H9 (cell line): ENCODE data around the gene SPEG. TPM values are rescaled to one million over a fixed set of nuclear protein-coding genes. Genes with fewer than 3 reads are reported as not detected.

Source experiments
- DNase-seq: peaks from one replicate; pipeline ENCODE4 v3.0.0-alpha.2; 2017
- H2AFZ ChIP-seq: one replicate; pipeline ENCODE4 v1.6.1; 2013; ENCODE audit warnings: mild to moderate bottlenecking, low read length, control low read depth, moderate library complexity
- H2AK5ac ChIP-seq: 2 replicates; pipeline ENCODE4 v1.6.1; 2013; ENCODE audit warnings: low read length, control low read depth, mixed read lengths; ENCODE audit not compliant: insufficient read length
- H2BK120ac ChIP-seq: one replicate; pipeline ENCODE4 v1.6.1; 2013; ENCODE audit warnings: low read depth, mild to moderate bottlenecking, low read length, control low read depth, inconsistent platforms; ENCODE audit not compliant: poor library complexity, severe bottlenecking
- H2BK12ac ChIP-seq: 2 replicates; pipeline ENCODE4 v1.6.1; 2013; ENCODE audit warnings: low read length, control low read depth, mixed read lengths, low read depth; ENCODE audit not compliant: insufficient read length
- H2BK15ac ChIP-seq: 2 replicates; pipeline ENCODE4 v1.6.1; 2013; ENCODE audit warnings: low read depth, low read length, control low read depth
- H2BK20ac ChIP-seq: one replicate; pipeline ENCODE4 v1.6.1; 2013; ENCODE audit warnings: low read depth, mild to moderate bottlenecking, low read length, control low read depth, inconsistent platforms; ENCODE audit not compliant: poor library complexity, severe bottlenecking
- H2BK5ac ChIP-seq: 2 replicates; pipeline ENCODE4 v1.6.1; 2013; ENCODE audit warnings: low read length, control low read depth, mixed read lengths; ENCODE audit not compliant: insufficient read length
- H3K14ac ChIP-seq: 2 replicates; pipeline ENCODE4 v1.6.1; 2013; ENCODE audit warnings: low read length, control low read depth; ENCODE audit not compliant: insufficient read depth
- H3K18ac ChIP-seq: 2 replicates; pipeline ENCODE4 v1.6.1; 2013; ENCODE audit warnings: low read depth, mild to moderate bottlenecking, mixed read lengths, low read length, control low read depth; ENCODE audit not compliant: insufficient read length
- H3K23ac ChIP-seq: 2 replicates; pipeline ENCODE4 v1.6.1; 2013; ENCODE audit warnings: low read length, control low read depth, mixed read lengths, low read depth; ENCODE audit not compliant: insufficient read length
- H3K23me2 ChIP-seq: 2 replicates; pipeline ENCODE4 v1.6.1; 2013; ENCODE audit warnings: low read depth, mild to moderate bottlenecking, mixed read lengths, low read length, control low read depth; ENCODE audit not compliant: insufficient read length, poor library complexity, severe bottlenecking
- H3K27ac ChIP-seq: 2 replicates; pipeline ENCODE4 v1.5.1; 2013; ENCODE audit warnings: low read length, control low read depth, mixed read lengths, low read depth; ENCODE audit not compliant: insufficient read length
- H3K27me3 ChIP-seq: 2 replicates; pipeline ENCODE4 v1.6.1; 2013; ENCODE audit warnings: low read length, control low read depth, inconsistent platforms; ENCODE audit not compliant: insufficient read depth
- H3K4ac ChIP-seq: 2 replicates; pipeline ENCODE4 v1.6.1; 2013; ENCODE audit warnings: low read depth, mild to moderate bottlenecking, control low read depth, inconsistent platforms, low read length, moderate library complexity
- H3K4me1 ChIP-seq: 2 replicates; pipeline ENCODE4 v1.6.1; 2013; ENCODE audit warnings: low read length, control low read depth, inconsistent platforms; ENCODE audit not compliant: insufficient read depth
- H3K4me2 ChIP-seq: 2 replicates; pipeline ENCODE4 v1.6.1; 2013; ENCODE audit warnings: low read length, control low read depth, mixed read lengths; ENCODE audit not compliant: insufficient read length, insufficient read depth
- H3K56ac ChIP-seq: 2 replicates; pipeline ENCODE4 v1.6.1; 2013; ENCODE audit warnings: low read depth, mild to moderate bottlenecking, mixed read lengths, low read length, control low read depth; ENCODE audit not compliant: insufficient read length
- H3K79me1 ChIP-seq: 2 replicates; pipeline ENCODE4 v1.6.1; 2013; ENCODE audit warnings: low read depth, mild to moderate bottlenecking, moderate library complexity, low read length, control low read depth, inconsistent platforms; ENCODE audit not compliant: insufficient read depth, poor library complexity, severe bottlenecking
- H3K79me2 ChIP-seq: 2 replicates; pipeline ENCODE4 v1.6.1; 2013; ENCODE audit warnings: low read length, control low read depth, inconsistent platforms; ENCODE audit not compliant: insufficient read depth
- H3K9ac ChIP-seq: 2 replicates; pipeline ENCODE4 v1.6.1; 2013; ENCODE audit warnings: low read length, control low read depth, mixed read lengths; ENCODE audit not compliant: insufficient read length; ENCODE audit errors: extremely low read depth
- H3K9me3 ChIP-seq: one replicate; pipeline ENCODE4 v1.6.1; 2013; ENCODE audit warnings: low read depth, low read length, inconsistent platforms; ENCODE audit not compliant: control insufficient read depth
- H3T11ph ChIP-seq: one replicate; pipeline ENCODE4 v1.6.1; 2013; ENCODE audit warnings: mild to moderate bottlenecking, low read length, control low read depth, inconsistent platforms
- H4K20me1 ChIP-seq: one replicate; pipeline ENCODE4 v1.6.1; 2013; ENCODE audit not compliant: control insufficient read depth, insufficient read length, insufficient read depth
- H4K5ac ChIP-seq: 2 replicates; pipeline ENCODE4 v1.6.1; 2013; ENCODE audit warnings: low read depth, mild to moderate bottlenecking, mixed read lengths, low read length, control low read depth; ENCODE audit not compliant: insufficient read length
- H4K8ac ChIP-seq: replicated peaks from 2 replicates; pipeline ENCODE4 v1.6.1; 2013; ENCODE audit warnings: low read length, control low read depth, mixed read lengths, low read depth; ENCODE audit not compliant: insufficient read length
- H4K91ac ChIP-seq: 2 replicates; pipeline ENCODE4 v1.6.1; 2013; ENCODE audit warnings: low read depth, mild to moderate bottlenecking, moderate library complexity, mixed read lengths, low read length, control low read depth; ENCODE audit not compliant: insufficient read length
- H3K27ac Mint-ChIP-seq, 3 experiments: 2 replicates in 2 of 3; 3 replicates in 1 of 3; pipeline ENCODE4 v1.8.0; 2020 to 2021; ENCODE audit warnings: mixed read lengths in 3 of 3, mild to moderate bottlenecking in 1 of 3, moderate library complexity in 1 of 3
- H3K27me3 Mint-ChIP-seq: 2 replicates; pipeline ENCODE4 v1.8.0; 2021; ENCODE audit warnings: low read depth, mild to moderate bottlenecking, moderate library complexity, mixed read lengths
- H3K36me3 Mint-ChIP-seq, 3 experiments: 2 replicates in 2 of 3; 3 replicates in 1 of 3; pipeline ENCODE4 v1.8.0; 2020 to 2021; ENCODE audit warnings: low read depth in 3 of 3, mixed read lengths in 3 of 3; ENCODE audit not compliant: insufficient read depth in 1 of 3
- H3K4me1 Mint-ChIP-seq, 2 experiments: 2 replicates each; pipeline ENCODE4 v1.8.0; 2020; ENCODE audit warnings: mixed read lengths in 2 of 2
- H3K4me3 Mint-ChIP-seq, 2 experiments: 2 replicates in 1 of 2; 3 replicates in 1 of 2; pipeline ENCODE4 v1.8.0; 2020 to 2021; ENCODE audit warnings: mild to moderate bottlenecking in 2 of 2, mixed read lengths in 2 of 2, moderate library complexity in 1 of 2
- H3K9me3 Mint-ChIP-seq, 2 experiments: 2 replicates in 1 of 2; 3 replicates in 1 of 2; pipeline ENCODE4 v1.8.0; 2020; ENCODE audit warnings: mild to moderate bottlenecking in 2 of 2, mixed read lengths in 2 of 2, moderate library complexity in 1 of 2
- WGBS: extraction: QIAGEN DNeasy Blood & Tissue Kit; methylation state at CpG from one replicate; pipeline ENCODE4 v1.1.7; 2013; ENCODE audit warnings: missing lambda C conversion rate, low lambda C conversion rate, mixed read lengths; ENCODE audit not compliant: insufficient read length; ENCODE audit errors: extremely low coverage; 5-methylcytosine and 5-hydroxymethylcytosine counted together
- total RNA-seq: library from RNA; stranded (reverse); gene quantifications from 2 replicates; pipeline ENCODE4 v1.2.1, GENCODE V29; 2021
- TF ChIP-seq, protein P1 (sequence below): fragments of 200-600 bp; sonication (generic); conservative IDR thresholded peaks from 3 replicates; pipeline ENCODE4 v1.8.0; 2021; ENCODE audit warnings: antibody characterized with exemption, mild to moderate bottlenecking

The SPEG gene
- total RNA-seq, 1 experiment from 2014 or later, result 23.7 TPM

DNA sequence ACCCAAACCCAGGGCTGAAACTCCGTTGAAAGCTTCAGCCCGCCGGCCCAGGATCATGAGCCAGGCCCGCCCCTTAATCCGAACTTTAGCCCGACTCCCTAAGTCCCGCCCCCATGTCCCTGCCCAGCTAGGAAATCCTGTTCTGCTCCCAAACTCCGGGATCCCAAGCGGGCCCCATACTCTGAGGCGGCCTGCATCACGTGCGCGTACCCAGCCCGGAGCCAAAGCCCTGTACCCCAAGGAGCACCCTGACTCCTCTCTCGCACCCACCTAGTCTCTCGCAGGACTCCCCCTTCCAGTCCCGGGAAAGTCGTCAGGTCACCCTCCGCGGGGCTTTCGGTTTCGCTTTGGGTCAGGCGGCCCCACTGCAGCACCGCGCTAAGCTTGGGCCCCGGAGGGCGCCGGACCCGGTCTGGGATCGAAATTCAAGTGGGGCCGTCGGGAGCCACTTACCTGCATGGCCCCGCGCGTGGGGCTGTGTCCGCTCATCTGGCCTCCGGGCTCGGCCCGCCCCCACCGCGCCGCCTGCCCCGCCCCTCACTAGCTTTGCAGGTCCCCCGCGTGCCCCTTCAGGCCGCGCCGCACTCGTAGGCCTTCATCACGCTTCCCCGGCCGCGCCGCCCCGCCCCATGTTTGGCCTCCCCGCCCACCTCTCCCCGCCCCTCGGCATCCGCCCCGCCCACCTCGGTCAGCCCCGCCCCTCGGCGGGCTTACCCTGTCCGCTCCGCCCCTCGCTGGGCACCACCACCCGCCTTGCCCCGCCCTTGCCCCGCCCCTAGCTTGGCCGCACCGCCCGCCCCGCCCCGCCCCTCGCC lies 47.1 kb upstream of the SPEG start, which contains the start of gene DNPEP:
Gene DNPEP, minus strand, starts transcription at position 607 of the 815 bp plus-strand sequence. Its CDS starts 118 bp downstream, at position 489.
- Histone ChIP-seq H3K27me3 (no peaks in the 10 kb centered on the region), H4K5ac (no peak within 1 kb of the TSS), H2BK15ac (no peak within 1 kb of the TSS), H3K14ac (peak within 1 kb of the TSS; percentile 93; the same call in 1 of the 2 replicates), H4K20me1 (no peaks in the 10 kb centered on the region), H3K23me2 (peaks cover 7% of the 10 kb centered on the region), H2BK12ac (no peak within 1 kb of the TSS), H3K9me3 (no peaks in the 10 kb centered on the region), H2BK20ac (no peak within 1 kb of the TSS), H2AK5ac (no peak within 1 kb of the TSS), H4K91ac (no peak within 1 kb of the TSS), H3K56ac (no peak within 1 kb of the TSS), H3K4ac (no peak within 1 kb of the TSS; the same call in 1 of the 2 replicates), H3T11ph (no peak within 1 kb of the TSS), H3K9ac (peak within 1 kb of the TSS; percentile 77), H4K8ac (no peak within 1 kb of the TSS), H2BK5ac (no peak within 1 kb of the TSS), H3K79me1 (no peaks in the 10 kb centered on the region), H3K27ac (no peak within 1 kb of the TSS), H3K79me2 (no peaks in the 10 kb centered on the region), H3K4me1 (no peaks in the 10 kb centered on the region), H3K4me2 (peak within 1 kb of the TSS; percentile 71), H3K18ac (peak within 1 kb of the TSS; percentile 93), H2BK120ac (no peak within 1 kb of the TSS), H3K23ac (no peak within 1 kb of the TSS), H2AFZ (no peak within 1 kb of the TSS)
- H3K4me1 Mint-ChIP-seq, result peaks cover 12 to 19% of the 10 kb centered on the region in 2 experiments
- DNase-seq, result peak; percentile 90
- H3K9me3 Mint-ChIP-seq, result no peaks in the 10 kb centered on the region; a peak in 1 of 5 replicates
- TF ChIP-seq, protein P1, sequence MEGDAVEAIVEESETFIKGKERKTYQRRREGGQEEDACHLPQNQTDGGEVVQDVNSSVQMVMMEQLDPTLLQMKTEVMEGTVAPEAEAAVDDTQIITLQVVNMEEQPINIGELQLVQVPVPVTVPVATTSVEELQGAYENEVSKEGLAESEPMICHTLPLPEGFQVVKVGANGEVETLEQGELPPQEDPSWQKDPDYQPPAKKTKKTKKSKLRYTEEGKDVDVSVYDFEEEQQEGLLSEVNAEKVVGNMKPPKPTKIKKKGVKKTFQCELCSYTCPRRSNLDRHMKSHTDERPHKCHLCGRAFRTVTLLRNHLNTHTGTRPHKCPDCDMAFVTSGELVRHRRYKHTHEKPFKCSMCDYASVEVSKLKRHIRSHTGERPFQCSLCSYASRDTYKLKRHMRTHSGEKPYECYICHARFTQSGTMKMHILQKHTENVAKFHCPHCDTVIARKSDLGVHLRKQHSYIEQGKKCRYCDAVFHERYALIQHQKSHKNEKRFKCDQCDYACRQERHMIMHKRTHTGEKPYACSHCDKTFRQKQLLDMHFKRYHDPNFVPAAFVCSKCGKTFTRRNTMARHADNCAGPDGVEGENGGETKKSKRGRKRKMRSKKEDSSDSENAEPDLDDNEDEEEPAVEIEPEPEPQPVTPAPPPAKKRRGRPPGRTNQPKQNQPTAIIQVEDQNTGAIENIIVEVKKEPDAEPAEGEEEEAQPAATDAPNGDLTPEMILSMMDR, result no peak
- no CpG with 5 or more reads among the region's 76 CpGs for WGBS
- H3K4me3 Mint-ChIP-seq, result peak within 1 kb of the TSS; percentile 95 to 96
- peaks cover under 1% of the 10 kb centered on the region; the same call in 1 of the 2 replicates for H3K27me3 Mint-ChIP-seq
- H3K36me3 Mint-ChIP-seq, result peaks cover 21 to 36% (median 32%) of the 10 kb centered on the region in 3 experiments; a peak in 6 of 7 replicates
- peak within 1 kb of the TSS; percentile 44 to 98 (median 80); a peak in 6 of 7 replicates for H3K27ac Mint-ChIP-seq
